H1 (cell line): ENCODE data around the gene CDK5RAP3. TPM values are rescaled to one million over a fixed set of nuclear protein-coding genes. Genes with fewer than 3 reads are reported as not detected.

Source experiments
- BCL11A ChIP-seq, 2 experiments: IDR thresholded peaks; one replicate each; pipeline ENCODE4 v1.6.1; 2011; ENCODE audit warnings: low read depth in 2 of 2, low read length in 2 of 2, mild to moderate bottlenecking in 2 of 2
- CHD1 ChIP-seq: IDR thresholded peaks from 2 replicates; pipeline ENCODE4 v1.6.1; 2012; ENCODE audit warnings: low read depth, low read length, improper control_type of control experiment
- polyA plus RNA-seq, 7 experiments: library from polyadenylated mRNA; depleted of rRNA in 3 of 7; stranded (reverse) in 5 of 7; unstranded in 2 of 7; fragments of >200 nt in 5 of 7; fragments of 200-250 nt in 2 of 7; gene quantifications; 1 replicate in 5 of 7; 2 replicates in 1 of 7; 4 replicates in 1 of 7; pipeline versions ENCODE4 v1.2.1 to v1.2.3, GENCODE V29; 2011 to 2013; ENCODE audit warnings: missing spikeins in 2 of 7, mixed read lengths in 2 of 7
- total RNA-seq: library from RNA; stranded (reverse); fragmentation: NEBNext Ultra II Directional; extraction: Animal tissue kit (Norgen Biotek cat#: 25700); gene quantifications from 2 replicates; pipeline ENCODE4 v1.2.1, GENCODE V29; 2021

CDK5RAP3 gene
- total and polyA plus RNA-seq, 2 of the 8 experiments (the other 6 are each of a cell fraction or from before 2014, with no cell fraction given), result 88.2 to 93.2 TPM

DNA sequence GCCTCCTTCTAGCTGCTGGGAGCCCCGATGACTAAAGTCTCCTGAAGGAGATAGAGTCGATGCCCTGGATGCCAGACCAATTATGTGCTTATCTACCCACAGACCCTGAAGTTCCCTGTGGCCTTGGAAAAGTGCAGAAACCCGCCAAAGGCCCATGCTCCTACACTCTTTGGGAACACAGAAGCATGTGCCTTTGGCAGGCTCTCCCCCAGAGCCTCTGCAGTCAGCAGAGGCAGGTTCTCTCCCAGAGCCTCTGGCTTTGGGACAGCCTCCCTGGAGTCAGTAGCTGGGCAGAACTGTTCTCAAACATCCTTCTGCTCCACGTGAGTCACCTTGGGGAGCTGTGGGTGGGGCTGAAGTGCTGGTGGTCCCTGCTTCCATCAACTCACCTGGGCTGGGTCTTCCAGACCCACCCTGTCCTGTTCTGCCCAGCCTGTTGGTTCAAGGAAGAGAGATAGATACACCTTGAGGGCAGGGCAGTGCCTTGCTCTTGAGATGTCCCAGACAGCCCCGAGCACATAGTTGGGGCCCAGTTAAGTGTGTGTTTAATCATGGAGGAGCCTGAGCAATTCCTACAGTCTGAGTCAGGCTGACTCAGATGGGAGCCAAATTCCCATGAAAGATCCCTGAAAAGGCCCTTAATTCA is 3.2 kb upstream of the CDK5RAP3 start (continued):
- TF ChIP-seq BCL11A (IDR thresholded peaks at IDR 0.05; ENCODE audit: low read depth in 2 of 2, low read length in 2 of 2) (no peak), CHD1 (no peak)
